Ovary (tissue), 3 donors: ENCODE data around the gene DES.
A peak's percentile ranks its signal among the peaks of the same experiment; 100 is the strongest.

Source experiments
- CTCF ChIP-seq, 3 donors: fragments of 450-650 bp in 2 of 3; fragments of 200-600 bp in 1 of 3; IDR thresholded peaks; one replicate each; pipeline versions ENCODE4 v1.5.1 to v1.8.0; 2016 to 2022; ENCODE audit warnings: antibody characterized with exemption in 3 of 3, mild to moderate bottlenecking in 1 of 3
- EP300 ChIP-seq: sonication (generic); formaldehyde crosslinking; IDR thresholded peaks from one replicate; pipeline ENCODE4 v1.6.1; 2017; ENCODE audit warnings: antibody characterized with exemption
- POLR2A ChIP-seq: fragments of 450-650 bp; IDR thresholded peaks from one replicate; pipeline ENCODE4 v1.6.1; 2017; ENCODE audit warnings: antibody characterized with exemption, mild to moderate bottlenecking, moderate library complexity
- donor health status: DM: no; HTN: no; CAD: no.

GRCh38 chr2:219418155-219419011 lies at the start of gene DES:
- TF ChIP-seq POLR2A (peak; percentile 20), CTCF (IDR thresholded peaks at IDR 0.05) (no peak), EP300 (no peak)
